Erythroblast (primary cell): Measurements from ENCODE around the gene HSD11B2.

Source experiments
- GATA1 ChIP-seq: IDR thresholded peaks from 2 replicates; pipeline ENCODE4 v1.6.1; 2011; ENCODE audit warnings: low read depth, mild to moderate bottlenecking, control low read depth, low read length, moderate library complexity
- POLR2A ChIP-seq: IDR thresholded peaks from 2 replicates; pipeline ENCODE4 v1.6.1; 2011; ENCODE audit warnings: mild to moderate bottlenecking, low read length

DNA sequence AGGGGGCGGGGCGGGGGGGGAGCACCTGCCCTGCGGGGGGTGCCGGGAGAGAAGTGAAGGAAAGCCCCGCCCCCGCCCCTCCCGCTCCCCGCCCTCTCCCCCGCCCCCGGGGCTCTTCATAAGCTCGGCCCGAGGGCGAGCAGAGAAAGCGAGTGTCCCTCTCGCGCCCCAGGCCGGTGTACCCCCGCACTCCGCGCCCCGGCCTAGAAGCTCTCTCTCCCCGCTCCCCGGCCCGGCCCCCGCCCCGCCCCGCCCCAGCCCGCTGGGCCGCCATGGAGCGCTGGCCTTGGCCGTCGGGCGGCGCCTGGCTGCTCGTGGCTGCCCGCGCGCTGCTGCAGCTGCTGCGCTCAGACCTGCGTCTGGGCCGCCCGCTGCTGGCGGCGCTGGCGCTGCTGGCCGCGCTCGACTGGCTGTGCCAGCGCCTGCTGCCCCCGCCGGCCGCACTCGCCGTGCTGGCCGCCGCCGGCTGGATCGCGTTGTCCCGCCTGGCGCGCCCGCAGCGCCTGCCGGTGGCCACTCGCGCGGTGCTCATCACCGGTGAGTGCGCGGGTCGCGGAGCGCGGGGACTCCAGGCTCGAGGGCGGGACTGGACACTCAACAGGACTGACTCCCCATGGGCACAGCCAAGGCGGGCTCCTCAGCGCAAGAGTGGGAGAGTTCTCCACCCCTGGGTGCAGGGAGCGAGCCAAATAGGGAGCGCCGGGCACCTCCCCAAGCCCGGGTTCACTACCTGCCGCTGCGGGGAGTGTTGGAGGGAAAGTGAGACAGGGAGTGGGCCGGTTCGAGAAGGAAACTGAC lies at the start of gene HSD11B2:
- TF ChIP-seq POLR2A = no peak
- no peak for TF ChIP-seq GATA1
